ENCODE data around the gene NT5DC4. TPM values are rescaled to one million over a fixed set of nuclear protein-coding genes. Genes with fewer than 3 reads are reported as not detected.

NT5DC4 gene
- total and polyA plus RNA-seq, 2 of the 4 experiments (the other 2 are of a cell fraction), result not detected

- Histone ChIP-seq H3K4me2 (ENCODE audit: low read depth, low read length) (no peak overlapping the region), H2BK15ac (ENCODE audit: low read depth, low read length) (no peak overlapping the region), H2AK5ac (ENCODE audit: low read depth, low read length) (no peak overlapping the region), H3K9me3 (ENCODE audit: control insufficient read depth, insufficient read depth, low read length) (no peaks in the 10 kb centered on the region), H2AK9ac (replicated peaks; ENCODE audit: low read depth, low read length, poor library complexity) (no peak overlapping the region), H3K14ac (replicated peaks; ENCODE audit: low read depth, low read length) (no peak overlapping the region), H3K18ac (ENCODE audit: low read depth, low read length) (no peak overlapping the region), H3K27me3 (ENCODE audit: control insufficient read depth, insufficient read depth, low read length) (no peaks in the 10 kb centered on the region), H2AFZ (replicated peaks; ENCODE audit: low read length, poor library complexity) (no peak overlapping the region), H2BK5ac (ENCODE audit: low read depth, low read length, poor library complexity, severe bottlenecking) (no peak overlapping the region), H3K36me3 (ENCODE audit: control insufficient read depth, insufficient read depth, low read length) (no peaks in the 10 kb centered on the region), H3K9ac (ENCODE audit: low read depth, low read length) (no peak overlapping the region), H2BK120ac (ENCODE audit: low read depth, low read length) (no peak overlapping the region), H4K5ac (ENCODE audit: low read depth, low read length) (no peak overlapping the region), H3K4me3 (ENCODE audit: insufficient read depth, low read depth, low read length) (no peak overlapping the region), H4K20me1 (ENCODE audit: insufficient read depth, low read length) (no peaks in the 10 kb centered on the region), H3K9me1 (ENCODE audit: insufficient read depth, low read length) (no peaks in the 10 kb centered on the region), H4K91ac (ENCODE audit: insufficient read depth, low read depth, low read length) (no peak overlapping the region), H3K56ac (ENCODE audit: extremely low read depth, insufficient read depth, low read length) (no peak overlapping the region), H3K23ac (ENCODE audit: low read depth, low read length) (no peak overlapping the region), H2BK20ac (ENCODE audit: low read depth, low read length) (no peak overlapping the region), H3K27ac (ENCODE audit: insufficient read depth, low read length) (no peak overlapping the region), H3K4me1 (ENCODE audit: control insufficient read depth, insufficient read depth, low read length) (no peaks in the 10 kb centered on the region), H3K79me1 (ENCODE audit: low read depth in 1 of 2, low read length in 2 of 2) (no peaks in the 10 kb centered on the region), H3K4ac (ENCODE audit: low read depth, low read length) (no peak overlapping the region), H4K8ac (ENCODE audit: low read depth in 2 of 2, low read length in 2 of 2) (no peak overlapping the region)
- ChIA-PET CTCF (interaction anchor here (1.1 to 1.4 kb wide), 2 partner anchors 11 to 169 kb away, joined by 3 to 4 read pairs; no protein-coding TSS in a partner anchor), POLR2A (ENCODE audit: unreplicated experiment) (no interaction called here)
- WGBS, 2 experiments (ENCODE audit: extremely low coverage in 2 of 2, insufficient read length in 1 of 2), result 80% methylated on average over 1 of the region's 2 CpGs; no CpG with 5 or more reads in 1 of the 2 experiments
- dilution Hi-C loops (cut with HindIII; ENCODE audit: low sequenced_read_pairs, unreplicated experiment) (no loop called here), intact Hi-C loops (cut with micrococcal nuclease) (no loop called here), in situ Hi-C loops (cut with MboI; ENCODE audit: low sequenced_read_pairs) (no loop called here)
- TF ChIP-seq RFX5 (IDR thresholded peaks at IDR 0.05; ENCODE audit: low read depth, low read length) (no peak), MAZ (IDR thresholded peaks at IDR 0.05; ENCODE audit: borderline replicate concordance, low read depth, low read length) (no peak), RAD21 (IDR thresholded peaks at IDR 0.05; ENCODE audit: low read length) (no peak), RCOR1 (IDR thresholded peaks at IDR 0.05; ENCODE audit: insufficient replicate concordance, low read length) (no peak), MXI1 (IDR thresholded peaks at IDR 0.05; ENCODE audit: borderline replicate concordance, low read depth, low read length) (no peak), CEBPB (IDR thresholded peaks at IDR 0.05; ENCODE audit: low read depth, low read length) (no peak), POLR2A (IDR thresholded peaks at IDR 0.05; ENCODE audit: low read depth, low read length) (no peak), BHLHE40 (IDR thresholded peaks at IDR 0.05; ENCODE audit: low read depth, low read length) (no peak), SMC3 (IDR thresholded peaks at IDR 0.05; ENCODE audit: low read depth, low read length) (no peak), ELK1 (IDR thresholded peaks at IDR 0.05; ENCODE audit: borderline replicate concordance, low read depth, low read length) (no peak), FOS (IDR thresholded peaks at IDR 0.05; ENCODE audit: low read depth, low read length) (no peak)
- BruUV-seq (replicated peaks), result no TSS peak
- DNase-seq (no peak), ATAC-seq (ENCODE audit: low read depth) (no peak)
These were observed 52.2 kb downstream of the NT5DC4 start for GRCh38 chr2:112772911-112773475.

All from IMR-90 (cell line).